HEK293 (cell line): ENCODE data around the gene SFMBT2.

Experiments
- GLIS1 ChIP-seq: fragments of 450-650 bp; formaldehyde crosslinking; IDR thresholded peaks from 2 replicates; pipeline ENCODE4 v1.5.1; 2016; ENCODE audit warnings: missing biosample characterization, missing genetic modification characterization
- KLF10 ChIP-seq: fragments of 450-650 bp; IDR thresholded peaks from 2 replicates; pipeline ENCODE4 v1.5.1; 2018; ENCODE audit warnings: missing biosample characterization, mild to moderate bottlenecking, missing genetic modification characterization
- KLF9 ChIP-seq: fragments of 450-650 bp; formaldehyde crosslinking; IDR thresholded peaks from 2 replicates; pipeline ENCODE4 v1.5.1; 2016; ENCODE audit warnings: missing biosample characterization, missing genetic modification characterization, low read depth
- RBAK ChIP-seq: fragments of 450-650 bp; formaldehyde crosslinking; IDR thresholded peaks from 2 replicates; pipeline ENCODE4 v1.5.1; 2016; ENCODE audit warnings: missing biosample characterization, missing genetic modification characterization
- REPIN1 ChIP-seq: fragments of 450-650 bp; formaldehyde crosslinking; IDR thresholded peaks from 2 replicates; pipeline ENCODE4 v1.5.1; 2017; ENCODE audit warnings: missing biosample characterization, missing genetic modification characterization, low read depth
- TRIM28 ChIP-seq: IDR thresholded peaks from 2 replicates; pipeline ENCODE4 v1.6.1; 2011; ENCODE audit warnings: low read length, control low read depth, borderline replicate concordance
- ZBTB48 ChIP-seq: fragments of 450-650 bp; formaldehyde crosslinking; IDR thresholded peaks from 2 replicates; pipeline ENCODE4 v1.5.1; 2016; ENCODE audit warnings: missing biosample characterization, missing genetic modification characterization
- ZBTB8A ChIP-seq: fragments of 450-650 bp; formaldehyde crosslinking; IDR thresholded peaks from 2 replicates; pipeline ENCODE4 v1.5.1; 2016; ENCODE audit warnings: missing biosample characterization, missing genetic modification characterization
- ZNF121 ChIP-seq: fragments of 450-650 bp; formaldehyde crosslinking; IDR thresholded peaks from 2 replicates; pipeline ENCODE4 v1.5.1; 2016; ENCODE audit warnings: missing biosample characterization, missing genetic modification characterization
- ZNF133 ChIP-seq: fragments of 450-650 bp; formaldehyde crosslinking; IDR thresholded peaks from 2 replicates; pipeline ENCODE4 v1.5.1; 2016; ENCODE audit warnings: missing biosample characterization, missing genetic modification characterization
- ZNF211 ChIP-seq: fragments of 450-650 bp; formaldehyde crosslinking; IDR thresholded peaks from 2 replicates; pipeline ENCODE4 v1.5.1; 2016; ENCODE audit warnings: low read depth, missing biosample characterization, missing genetic modification characterization
- ZNF221 ChIP-seq: fragments of 450-650 bp; formaldehyde crosslinking; IDR thresholded peaks from 2 replicates; pipeline ENCODE4 v1.5.1; 2017; ENCODE audit warnings: missing biosample characterization, missing genetic modification characterization, borderline replicate concordance
- ZNF23 ChIP-seq: fragments of 450-650 bp; formaldehyde crosslinking; IDR thresholded peaks from 2 replicates; pipeline ENCODE4 v1.5.1; 2016; ENCODE audit warnings: missing biosample characterization, missing genetic modification characterization, borderline replicate concordance
- ZNF311 ChIP-seq: fragments of 450-650 bp; formaldehyde crosslinking; IDR thresholded peaks from 2 replicates; pipeline ENCODE4 v1.5.1; 2017; ENCODE audit warnings: missing biosample characterization, missing genetic modification characterization, borderline replicate concordance
- ZNF324 ChIP-seq: fragments of 450-650 bp; formaldehyde crosslinking; IDR thresholded peaks from 2 replicates; pipeline ENCODE4 v1.5.1; 2016; ENCODE audit warnings: missing biosample characterization, missing genetic modification characterization
- ZNF544 ChIP-seq: fragments of 450-650 bp; formaldehyde crosslinking; IDR thresholded peaks from 2 replicates; pipeline ENCODE4 v1.5.0; 2017; ENCODE audit warnings: missing biosample characterization, missing genetic modification characterization
- ZNF548 ChIP-seq: fragments of 450-650 bp; formaldehyde crosslinking; IDR thresholded peaks from 2 replicates; pipeline ENCODE4 v1.5.1; 2016; ENCODE audit warnings: missing biosample characterization, missing genetic modification characterization
- ZNF626 ChIP-seq: fragments of 450-650 bp; sonication (Bioruptor Pico); formaldehyde crosslinking; IDR thresholded peaks from 2 replicates; pipeline ENCODE4 v1.5.1; 2018; ENCODE audit warnings: missing biosample characterization, missing genetic modification characterization, inconsistent platforms
- ZNF747 ChIP-seq: fragments of 450-650 bp; formaldehyde crosslinking; IDR thresholded peaks from 2 replicates; pipeline ENCODE4 v1.5.1; 2016; ENCODE audit warnings: missing biosample characterization, missing genetic modification characterization
- ZNF768 ChIP-seq: fragments of 450-650 bp; formaldehyde crosslinking; IDR thresholded peaks from 2 replicates; pipeline ENCODE4 v1.5.1; 2018; ENCODE audit warnings: missing biosample characterization, mild to moderate bottlenecking, missing genetic modification characterization
- ZSCAN30 ChIP-seq: fragments of 450-650 bp; IDR thresholded peaks from 2 replicates; pipeline ENCODE4 v1.5.1; 2018; ENCODE audit warnings: missing biosample characterization, mild to moderate bottlenecking, missing genetic modification characterization, moderate library complexity
- ZXDB ChIP-seq: fragments of 450-650 bp; formaldehyde crosslinking; IDR thresholded peaks from 2 replicates; pipeline ENCODE4 v1.5.1; 2016; ENCODE audit warnings: missing biosample characterization, missing genetic modification characterization
- TF ChIP-seq, protein P1 (sequence below): sonication (generic); formaldehyde crosslinking; IDR thresholded peaks from 2 replicates; pipeline ENCODE4 v1.8.1; 2022; ENCODE audit warnings: mild to moderate bottlenecking, moderate library complexity, missing genetic modification reagents
- TF ChIP-seq, protein P2 (sequence below): fragments of 450-650 bp; formaldehyde crosslinking; IDR thresholded peaks from 2 replicates; pipeline ENCODE4 v1.5.1; 2017; ENCODE audit warnings: missing biosample characterization, missing genetic modification characterization
- TF ChIP-seq, protein P3 (sequence below): fragments of 450-650 bp; formaldehyde crosslinking; IDR thresholded peaks from 2 replicates; pipeline ENCODE4 v1.5.1; 2016; ENCODE audit warnings: missing biosample characterization, missing genetic modification characterization
- TF ChIP-seq, protein P4 (sequence below): fragments of 450-650 bp; formaldehyde crosslinking; IDR thresholded peaks from 2 replicates; pipeline ENCODE4 v1.5.1; 2016; ENCODE audit warnings: missing biosample characterization, missing genetic modification characterization
- TF ChIP-seq, protein P5 (sequence below): fragments of 450-650 bp; formaldehyde crosslinking; IDR thresholded peaks from 2 replicates; pipeline ENCODE4 v1.5.1; 2016; ENCODE audit warnings: missing biosample characterization, missing genetic modification characterization, low read depth
- TF ChIP-seq, protein P6 (sequence below): fragments of 450-650 bp; formaldehyde crosslinking; IDR thresholded peaks from 2 replicates; pipeline ENCODE4 v1.5.1; 2016; ENCODE audit warnings: missing biosample characterization, missing genetic modification characterization, low read depth

SFMBT2 gene

DNA sequence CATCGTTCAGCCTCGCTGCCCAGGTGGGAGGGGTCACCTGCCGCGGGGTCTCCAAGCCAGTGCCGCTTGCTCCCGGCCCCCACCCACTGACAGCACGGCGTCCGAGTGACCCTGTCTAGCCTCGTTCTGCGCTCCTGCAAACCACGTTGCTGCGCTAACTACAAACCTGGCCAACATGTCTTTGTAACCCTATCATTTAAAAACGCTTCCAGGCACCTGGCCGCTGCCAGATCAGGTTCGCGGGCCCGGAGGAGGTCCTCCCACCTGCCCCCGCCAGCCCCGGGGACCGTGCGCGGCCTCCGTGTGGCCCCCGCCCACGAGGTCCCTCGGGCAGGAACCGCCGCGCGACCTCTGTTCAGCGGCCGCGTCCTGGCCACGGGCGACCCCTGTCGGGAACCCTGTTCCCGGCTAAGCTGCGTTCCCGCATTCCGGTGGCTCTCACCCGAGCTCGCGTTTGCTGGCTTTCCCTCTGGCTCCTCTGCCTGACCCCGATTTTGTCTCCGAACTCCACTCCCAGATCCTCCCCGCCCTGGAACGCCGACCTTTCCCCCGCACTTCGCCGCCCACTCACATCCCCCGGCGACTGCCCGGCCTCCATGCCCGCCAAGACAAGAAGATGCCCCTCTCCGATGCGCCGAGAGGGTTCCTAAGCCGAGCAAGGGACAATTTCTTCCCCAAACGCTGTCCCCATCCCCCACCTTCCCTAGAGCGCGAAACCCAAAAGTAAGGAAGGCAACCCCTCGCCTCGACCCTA lies 2.4 kb downstream of the SFMBT2 start (continued):
- TF ChIP-seq ZBTB8A (tag by site-specific recombination) (no peak; the same call in 1 of the 2 replicates), ZNF747 (tag by site-specific recombination) (no peak), ZNF211 (tag by site-specific recombination) (no peak), ZNF324 (tag by site-specific recombination) (no peak), ZNF221 (tag by site-specific recombination) (no peak), ZSCAN30 (tag by site-specific recombination) (peak; percentile 71; the same call in 1 of the 2 replicates), TRIM28 (no peak), ZNF311 (tag by site-specific recombination) (no peak), RBAK (tag by site-specific recombination) (no peak), REPIN1 (tag by site-specific recombination) (peak; percentile 25; the same call in 1 of the 2 replicates), ZNF121 (tag by site-specific recombination) (no peak), KLF10 (no peak), KLF9 (tag by site-specific recombination) (no peak), ZXDB (tag by site-specific recombination) (peak; percentile 69), ZNF768 (no peak), ZNF626 (tag by site-specific recombination) (no peak), ZNF548 (tag by site-specific recombination) (no peak), ZBTB48 (tag by site-specific recombination) (peak; percentile 92), GLIS1 (tag by site-specific recombination) (peak; percentile 33; the same call in 1 of the 2 replicates), ZNF133 (no peak), ZNF544 (tag by site-specific recombination) (no peak), ZNF23 (tag by site-specific recombination) (no peak)
- TF ChIP-seq, protein P1, sequence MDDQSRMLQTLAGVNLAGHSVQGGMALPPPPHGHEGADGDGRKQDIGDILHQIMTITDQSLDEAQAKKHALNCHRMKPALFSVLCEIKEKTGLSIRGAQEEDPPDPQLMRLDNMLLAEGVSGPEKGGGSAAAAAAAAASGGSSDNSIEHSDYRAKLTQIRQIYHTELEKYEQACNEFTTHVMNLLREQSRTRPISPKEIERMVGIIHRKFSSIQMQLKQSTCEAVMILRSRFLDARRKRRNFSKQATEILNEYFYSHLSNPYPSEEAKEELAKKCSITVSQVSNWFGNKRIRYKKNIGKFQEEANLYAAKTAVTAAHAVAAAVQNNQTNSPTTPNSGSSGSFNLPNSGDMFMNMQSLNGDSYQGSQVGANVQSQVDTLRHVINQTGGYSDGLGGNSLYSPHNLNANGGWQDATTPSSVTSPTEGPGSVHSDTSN (CRISPR knock-in tag): no peak
- TF ChIP-seq, protein P2, sequence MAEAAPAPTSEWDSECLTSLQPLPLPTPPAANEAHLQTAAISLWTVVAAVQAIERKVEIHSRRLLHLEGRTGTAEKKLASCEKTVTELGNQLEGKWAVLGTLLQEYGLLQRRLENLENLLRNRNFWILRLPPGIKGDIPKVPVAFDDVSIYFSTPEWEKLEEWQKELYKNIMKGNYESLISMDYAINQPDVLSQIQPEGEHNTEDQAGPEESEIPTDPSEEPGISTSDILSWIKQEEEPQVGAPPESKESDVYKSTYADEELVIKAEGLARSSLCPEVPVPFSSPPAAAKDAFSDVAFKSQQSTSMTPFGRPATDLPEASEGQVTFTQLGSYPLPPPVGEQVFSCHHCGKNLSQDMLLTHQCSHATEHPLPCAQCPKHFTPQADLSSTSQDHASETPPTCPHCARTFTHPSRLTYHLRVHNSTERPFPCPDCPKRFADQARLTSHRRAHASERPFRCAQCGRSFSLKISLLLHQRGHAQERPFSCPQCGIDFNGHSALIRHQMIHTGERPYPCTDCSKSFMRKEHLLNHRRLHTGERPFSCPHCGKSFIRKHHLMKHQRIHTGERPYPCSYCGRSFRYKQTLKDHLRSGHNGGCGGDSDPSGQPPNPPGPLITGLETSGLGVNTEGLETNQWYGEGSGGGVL (tag by site-specific recombination): peak; percentile 51; the same call in 1 of the 2 replicates
- TF ChIP-seq, protein P3, sequence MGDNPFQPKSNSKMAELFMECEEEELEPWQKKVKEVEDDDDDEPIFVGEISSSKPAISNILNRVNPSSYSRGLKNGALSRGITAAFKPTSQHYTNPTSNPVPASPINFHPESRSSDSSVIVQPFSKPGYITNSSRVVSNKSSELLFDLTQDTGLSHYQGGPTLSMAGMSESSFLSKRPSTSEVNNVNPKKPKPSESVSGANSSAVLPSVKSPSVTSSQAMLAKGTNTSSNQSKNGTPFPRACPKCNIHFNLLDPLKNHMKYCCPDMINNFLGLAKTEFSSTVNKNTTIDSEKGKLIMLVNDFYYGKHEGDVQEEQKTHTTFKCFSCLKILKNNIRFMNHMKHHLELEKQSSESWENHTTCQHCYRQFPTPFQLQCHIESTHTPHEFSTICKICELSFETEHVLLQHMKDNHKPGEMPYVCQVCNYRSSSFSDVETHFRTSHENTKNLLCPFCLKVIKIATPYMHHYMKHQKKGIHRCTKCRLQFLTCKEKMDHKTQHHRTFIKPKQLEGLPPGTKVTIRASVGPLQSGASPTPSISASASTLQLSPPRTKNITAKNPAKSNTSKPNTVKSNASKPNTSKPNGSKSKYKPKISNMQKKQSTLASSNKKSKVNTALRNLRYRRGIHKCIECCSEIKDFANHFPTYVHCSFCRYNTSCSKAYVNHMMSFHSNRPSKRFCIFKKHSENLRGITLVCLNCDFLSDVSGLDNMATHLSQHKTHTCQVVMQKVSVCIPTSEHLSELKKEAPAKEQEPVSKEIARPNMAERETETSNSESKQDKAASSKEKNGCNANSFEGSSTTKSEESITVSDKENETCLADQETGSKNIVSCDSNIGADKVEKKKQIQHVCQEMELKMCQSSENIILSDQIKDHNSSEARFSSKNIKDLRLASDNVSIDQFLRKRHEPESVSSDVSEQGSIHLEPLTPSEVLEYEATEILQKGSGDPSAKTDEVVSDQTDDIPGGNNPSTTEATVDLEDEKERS: 0 out of 2 replicates have a peak, but pooled peaks have one; percentile 34
- TF ChIP-seq, protein P4, sequence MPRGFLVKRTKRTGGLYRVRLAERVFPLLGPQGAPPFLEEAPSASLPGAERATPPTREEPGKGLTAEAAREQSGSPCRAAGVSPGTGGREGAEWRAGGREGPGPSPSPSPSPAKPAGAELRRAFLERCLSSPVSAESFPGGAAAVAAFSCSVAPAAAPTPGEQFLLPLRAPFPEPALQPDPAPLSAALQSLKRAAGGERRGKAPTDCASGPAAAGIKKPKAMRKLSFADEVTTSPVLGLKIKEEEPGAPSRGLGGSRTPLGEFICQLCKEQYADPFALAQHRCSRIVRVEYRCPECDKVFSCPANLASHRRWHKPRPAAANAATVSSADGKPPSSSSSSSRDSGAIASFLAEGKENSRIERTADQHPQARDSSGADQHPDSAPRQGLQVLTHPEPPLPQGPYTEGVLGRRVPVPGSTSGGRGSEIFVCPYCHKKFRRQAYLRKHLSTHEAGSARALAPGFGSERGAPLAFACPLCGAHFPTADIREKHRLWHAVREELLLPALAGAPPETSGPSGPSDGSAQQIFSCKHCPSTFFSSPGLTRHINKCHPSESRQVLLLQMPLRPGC (tag by site-specific recombination): no peak
- TF ChIP-seq, protein P5, sequence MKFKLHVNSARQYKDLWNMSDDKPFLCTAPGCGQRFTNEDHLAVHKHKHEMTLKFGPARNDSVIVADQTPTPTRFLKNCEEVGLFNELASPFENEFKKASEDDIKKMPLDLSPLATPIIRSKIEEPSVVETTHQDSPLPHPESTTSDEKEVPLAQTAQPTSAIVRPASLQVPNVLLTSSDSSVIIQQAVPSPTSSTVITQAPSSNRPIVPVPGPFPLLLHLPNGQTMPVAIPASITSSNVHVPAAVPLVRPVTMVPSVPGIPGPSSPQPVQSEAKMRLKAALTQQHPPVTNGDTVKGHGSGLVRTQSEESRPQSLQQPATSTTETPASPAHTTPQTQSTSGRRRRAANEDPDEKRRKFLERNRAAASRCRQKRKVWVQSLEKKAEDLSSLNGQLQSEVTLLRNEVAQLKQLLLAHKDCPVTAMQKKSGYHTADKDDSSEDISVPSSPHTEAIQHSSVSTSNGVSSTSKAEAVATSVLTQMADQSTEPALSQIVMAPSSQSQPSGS: no peak
- TF ChIP-seq, protein P6, sequence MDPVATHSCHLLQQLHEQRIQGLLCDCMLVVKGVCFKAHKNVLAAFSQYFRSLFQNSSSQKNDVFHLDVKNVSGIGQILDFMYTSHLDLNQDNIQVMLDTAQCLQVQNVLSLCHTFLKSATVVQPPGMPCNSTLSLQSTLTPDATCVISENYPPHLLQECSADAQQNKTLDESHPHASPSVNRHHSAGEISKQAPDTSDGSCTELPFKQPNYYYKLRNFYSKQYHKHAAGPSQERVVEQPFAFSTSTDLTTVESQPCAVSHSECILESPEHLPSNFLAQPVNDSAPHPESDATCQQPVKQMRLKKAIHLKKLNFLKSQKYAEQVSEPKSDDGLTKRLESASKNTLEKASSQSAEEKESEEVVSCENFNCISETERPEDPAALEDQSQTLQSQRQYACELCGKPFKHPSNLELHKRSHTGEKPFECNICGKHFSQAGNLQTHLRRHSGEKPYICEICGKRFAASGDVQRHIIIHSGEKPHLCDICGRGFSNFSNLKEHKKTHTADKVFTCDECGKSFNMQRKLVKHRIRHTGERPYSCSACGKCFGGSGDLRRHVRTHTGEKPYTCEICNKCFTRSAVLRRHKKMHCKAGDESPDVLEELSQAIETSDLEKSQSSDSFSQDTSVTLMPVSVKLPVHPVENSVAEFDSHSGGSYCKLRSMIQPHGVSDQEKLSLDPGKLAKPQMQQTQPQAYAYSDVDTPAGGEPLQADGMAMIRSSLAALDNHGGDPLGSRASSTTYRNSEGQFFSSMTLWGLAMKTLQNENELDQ (tag by site-specific recombination): no peak
